Superior temporal gyrus (tissue), 1 donor: ENCODE results near the gene CEP250.
"Not testable (repeated sequence)": the region's sequence is repeated elsewhere in the genome, so short reads cannot be mapped to it uniquely, and the experiment has no call there.

Source experiments
- DNase-seq: peaks from one replicate; pipeline ENCODE4 v3.0.0-alpha.2; 2016; ENCODE audit errors: extremely low spot score

Gene CEP250

DNA sequence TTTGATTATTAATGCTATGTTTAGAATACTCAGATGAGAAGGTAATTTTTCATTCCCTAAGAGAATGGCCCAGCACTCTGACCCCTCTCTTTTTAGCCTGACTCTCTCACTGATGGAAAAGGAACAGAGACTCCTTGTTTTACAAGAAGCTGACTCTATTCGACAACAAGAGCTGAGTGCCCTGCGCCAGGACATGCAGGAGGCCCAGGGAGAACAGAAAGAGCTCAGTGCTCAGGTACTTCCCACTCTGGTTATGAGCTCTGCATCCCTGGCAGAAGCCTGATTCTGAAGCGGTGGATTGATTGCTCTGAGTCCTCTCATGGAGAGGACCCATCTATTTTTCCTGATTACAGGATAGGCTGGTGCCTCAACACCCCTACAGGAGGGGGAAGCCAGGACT lies 41.1 kb downstream of the CEP250 start:
- no peak for DNase-seq

DNA sequence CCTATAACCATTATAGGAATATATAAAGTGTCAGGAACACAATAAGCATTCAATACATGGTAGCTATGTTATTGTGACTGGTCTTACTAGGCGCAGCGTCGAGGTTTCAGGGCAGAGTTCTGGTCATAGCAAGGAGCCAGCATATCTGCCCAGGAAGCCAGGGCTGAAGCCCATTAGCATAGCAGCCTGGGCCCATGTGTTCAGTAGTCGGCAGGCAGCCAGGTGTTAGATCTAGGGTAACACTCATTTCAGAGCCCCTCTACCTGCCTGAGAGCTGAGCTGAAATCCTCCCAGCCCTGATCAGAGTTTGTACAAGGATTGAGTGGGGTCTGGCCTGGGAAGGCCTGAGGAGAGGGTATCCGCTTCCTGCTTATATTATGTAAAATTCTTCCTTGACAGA lies 41.9 kb downstream of the CEP250 start:
- no peak for DNase-seq

DNA sequence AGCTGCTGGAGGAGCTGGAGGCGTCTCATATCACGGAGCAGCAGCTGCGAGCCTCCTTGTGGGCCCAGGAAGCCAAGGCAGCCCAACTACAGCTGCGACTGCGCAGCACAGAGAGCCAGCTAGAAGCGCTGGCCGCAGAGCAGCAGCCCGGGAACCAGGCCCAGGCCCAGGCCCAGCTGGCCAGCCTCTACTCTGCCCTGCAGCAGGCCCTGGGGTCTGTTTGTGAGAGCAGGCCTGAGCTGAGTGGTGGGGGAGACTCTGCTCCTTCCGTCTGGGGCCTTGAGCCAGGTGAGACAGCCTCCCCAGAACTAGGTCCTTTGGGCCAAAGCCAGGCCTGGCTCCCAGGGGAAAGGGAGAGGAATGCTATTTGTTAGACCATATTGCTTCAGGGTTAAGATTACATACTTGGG lies 42.4 kb downstream of the CEP250 start:
- peak; percentile 71 for DNase-seq

DNA sequence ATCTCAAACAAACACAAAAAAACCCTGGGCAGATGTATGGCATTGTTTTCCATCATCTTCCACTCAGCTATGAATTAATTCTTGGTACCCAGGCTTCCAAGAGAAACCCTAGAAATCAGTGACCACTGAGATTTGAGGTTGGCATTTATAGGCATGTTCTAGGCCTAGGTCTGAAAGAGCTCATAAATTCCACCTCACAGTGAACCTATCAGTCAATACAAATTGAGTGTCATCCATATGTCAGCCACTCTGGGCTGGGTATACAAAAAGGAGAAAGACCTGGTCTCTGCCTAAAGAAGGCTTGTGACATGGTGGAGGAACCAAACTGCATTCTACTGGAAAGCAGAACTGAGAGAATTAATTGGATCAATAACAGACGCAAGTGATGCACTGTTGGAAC lies 43.9 kb downstream of the CEP250 start:
- DNase-seq = no peak

DNA sequence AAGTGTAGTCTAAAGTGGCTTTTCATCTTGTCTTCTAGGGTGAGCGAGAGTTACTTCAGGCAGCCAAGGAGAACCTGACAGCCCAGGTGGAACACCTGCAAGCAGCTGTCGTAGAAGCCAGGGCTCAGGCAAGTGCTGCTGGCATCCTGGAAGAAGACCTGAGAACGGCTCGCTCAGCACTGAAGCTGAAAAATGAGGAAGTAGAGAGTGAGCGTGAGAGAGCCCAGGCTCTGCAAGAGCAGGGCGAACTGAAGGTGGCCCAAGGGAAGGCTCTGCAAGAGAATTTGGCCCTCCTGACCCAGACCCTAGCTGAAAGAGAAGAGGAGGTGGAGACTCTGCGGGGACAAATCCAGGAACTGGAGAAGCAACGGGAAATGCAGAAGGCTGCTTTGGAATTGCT lies 47.0 kb downstream of the CEP250 start:
- DNase-seq = no peak

DNA sequence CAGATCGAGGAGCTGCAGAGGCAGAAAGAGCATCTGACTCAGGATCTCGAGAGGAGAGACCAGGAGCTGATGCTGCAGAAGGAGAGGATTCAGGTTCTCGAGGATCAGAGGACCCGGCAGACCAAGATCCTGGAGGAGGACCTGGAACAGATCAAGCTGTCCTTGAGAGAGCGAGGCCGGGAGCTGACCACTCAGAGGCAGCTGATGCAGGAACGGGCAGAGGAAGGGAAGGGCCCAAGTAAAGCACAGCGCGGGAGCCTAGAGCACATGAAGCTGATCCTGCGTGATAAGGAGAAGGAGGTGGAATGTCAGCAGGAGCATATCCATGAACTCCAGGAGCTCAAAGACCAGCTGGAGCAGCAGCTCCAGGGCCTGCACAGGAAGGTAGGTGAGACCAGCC lies 47.9 kb downstream of the CEP250 start:
- no peak for DNase-seq

DNA sequence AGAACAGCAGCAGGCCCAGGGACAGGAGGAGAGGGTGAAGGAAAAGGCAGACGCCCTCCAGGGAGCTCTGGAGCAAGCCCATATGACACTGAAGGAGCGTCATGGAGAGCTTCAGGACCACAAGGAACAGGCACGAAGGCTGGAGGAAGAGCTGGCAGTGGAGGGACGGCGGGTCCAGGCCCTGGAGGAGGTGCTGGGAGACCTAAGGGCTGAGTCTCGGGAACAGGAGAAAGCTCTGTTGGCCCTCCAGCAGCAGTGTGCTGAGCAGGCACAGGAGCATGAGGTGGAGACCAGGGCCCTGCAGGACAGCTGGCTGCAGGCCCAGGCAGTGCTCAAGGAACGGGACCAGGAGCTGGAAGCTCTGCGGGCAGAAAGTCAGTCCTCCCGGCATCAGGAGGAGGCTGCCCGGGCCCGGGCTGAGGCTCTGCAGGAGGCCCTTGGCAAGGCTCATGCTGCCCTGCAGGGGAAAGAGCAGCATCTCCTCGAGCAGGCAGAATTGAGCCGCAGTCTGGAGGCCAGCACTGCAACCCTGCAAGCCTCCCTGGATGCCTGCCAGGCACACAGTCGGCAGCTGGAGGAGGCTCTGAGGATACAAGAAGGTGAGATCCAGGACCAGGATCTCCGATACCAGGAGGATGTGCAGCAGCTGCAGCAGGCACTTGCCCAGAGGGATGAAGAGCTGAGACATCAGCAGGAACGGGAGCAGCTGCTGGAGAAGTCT lies 48.6 kb downstream of the CEP250 start:
- DNase-seq = no peak

DNA sequence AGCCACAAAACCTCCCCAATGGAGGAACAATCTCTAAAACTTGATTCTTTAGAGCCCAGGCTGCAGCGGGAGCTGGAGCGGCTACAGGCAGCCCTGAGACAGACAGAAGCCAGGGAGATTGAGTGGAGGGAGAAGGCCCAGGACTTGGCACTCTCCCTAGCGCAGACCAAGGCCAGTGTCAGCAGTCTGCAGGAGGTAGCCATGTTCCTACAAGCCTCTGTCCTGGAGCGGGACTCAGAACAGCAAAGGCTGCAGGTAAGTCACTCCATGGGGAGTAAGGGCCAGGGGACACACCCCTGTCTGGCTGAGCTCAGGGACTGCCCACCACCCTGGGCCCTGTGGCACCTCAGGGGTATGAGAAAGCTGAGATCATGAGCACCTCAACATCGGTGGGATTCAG lies 49.4 kb downstream of the CEP250 start:
- DNase-seq = no peak

DNA sequence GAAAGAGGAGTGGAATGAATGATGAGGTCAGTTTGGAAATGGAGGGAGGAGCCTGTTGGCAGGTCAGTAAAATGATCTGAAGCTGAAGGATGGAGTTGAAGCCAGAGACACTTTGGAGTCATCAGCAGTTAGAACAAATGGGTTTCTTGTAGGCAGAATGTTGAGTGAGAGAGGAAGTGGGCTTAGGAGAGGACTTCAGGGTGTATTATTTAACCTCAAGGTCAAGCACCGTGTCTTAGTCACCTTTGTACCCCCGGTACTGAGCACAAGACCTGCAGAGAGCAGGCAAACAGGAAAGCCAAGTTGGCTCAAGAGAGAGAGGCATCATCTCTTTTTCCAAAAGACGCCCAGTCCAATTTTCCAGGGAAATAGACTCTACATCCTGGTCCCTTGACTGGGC lies 50.8 kb downstream of the CEP250 start:
- no peak for DNase-seq

DNA sequence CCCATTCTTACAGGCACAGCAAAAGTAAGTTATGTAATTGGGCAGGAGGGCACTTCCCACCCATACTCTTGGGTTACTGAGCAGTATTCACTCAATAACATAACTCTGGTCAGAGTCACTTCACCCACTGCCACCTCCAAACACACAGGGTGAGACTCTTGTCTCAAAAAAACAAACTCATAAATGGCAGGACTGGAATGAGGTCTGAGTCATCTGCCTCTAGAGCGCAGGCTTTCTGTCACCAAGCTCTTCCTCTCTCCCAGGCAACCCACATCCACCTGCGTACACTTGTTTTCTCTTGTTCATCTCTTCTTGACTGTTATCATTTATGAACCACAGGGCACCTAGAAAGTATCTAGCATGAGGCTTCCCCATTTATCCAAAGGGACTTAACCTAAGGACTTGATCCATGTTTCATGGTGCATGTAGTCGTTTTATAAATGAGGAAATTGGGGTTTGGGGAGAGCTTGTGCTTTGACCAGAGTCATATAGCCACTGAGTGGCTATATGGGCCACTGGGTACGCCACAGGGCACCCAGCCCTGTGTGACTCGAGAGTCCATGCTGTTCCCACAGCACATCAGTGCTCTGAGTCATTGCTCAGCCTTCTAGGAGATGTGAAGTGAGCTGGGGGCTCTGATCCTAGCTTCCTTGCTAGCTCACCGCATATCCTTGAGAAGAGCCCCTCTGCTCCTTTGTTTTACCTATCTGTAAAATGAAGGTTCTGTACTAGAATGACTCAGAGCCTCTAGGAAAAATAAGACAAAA lies 51.7 kb downstream of the CEP250 start:
- no peak for DNase-seq

DNA sequence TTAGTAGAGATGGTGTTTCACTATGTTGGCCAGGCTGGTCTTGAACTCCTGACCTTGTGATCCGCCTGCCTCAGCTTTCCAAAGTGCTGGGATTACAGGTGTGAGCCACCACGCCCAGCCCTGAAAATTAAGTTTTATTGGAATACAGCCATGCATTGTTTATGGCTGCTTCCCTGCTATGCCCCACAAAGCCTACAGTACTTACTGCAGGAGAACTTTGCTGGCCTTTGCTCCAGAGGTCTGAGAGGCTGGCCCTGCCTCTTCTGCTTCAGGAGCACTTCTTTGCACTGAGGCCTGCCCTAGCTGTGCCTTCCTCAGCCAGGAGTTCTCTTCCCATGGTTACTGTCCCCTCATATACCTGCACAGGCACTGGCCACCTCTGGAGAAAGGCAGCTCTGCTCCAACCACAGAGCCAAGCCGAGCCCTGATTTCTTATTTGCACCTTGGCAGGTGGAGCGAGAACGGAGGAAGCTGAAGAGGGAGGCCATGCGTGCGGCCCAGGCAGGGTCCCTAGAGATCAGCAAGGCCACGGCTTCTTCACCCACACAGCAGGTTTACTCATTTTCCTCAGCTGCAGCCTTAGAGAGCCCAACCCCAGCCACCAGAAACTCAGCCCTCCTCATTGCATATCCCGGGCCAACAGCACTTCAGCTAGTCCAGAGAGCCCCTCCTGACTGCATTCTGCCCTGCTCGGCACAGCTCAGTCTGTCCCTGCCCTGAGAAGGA lies 53.3 kb downstream of the CEP250 start:
- DNase-seq = no peak

DNA sequence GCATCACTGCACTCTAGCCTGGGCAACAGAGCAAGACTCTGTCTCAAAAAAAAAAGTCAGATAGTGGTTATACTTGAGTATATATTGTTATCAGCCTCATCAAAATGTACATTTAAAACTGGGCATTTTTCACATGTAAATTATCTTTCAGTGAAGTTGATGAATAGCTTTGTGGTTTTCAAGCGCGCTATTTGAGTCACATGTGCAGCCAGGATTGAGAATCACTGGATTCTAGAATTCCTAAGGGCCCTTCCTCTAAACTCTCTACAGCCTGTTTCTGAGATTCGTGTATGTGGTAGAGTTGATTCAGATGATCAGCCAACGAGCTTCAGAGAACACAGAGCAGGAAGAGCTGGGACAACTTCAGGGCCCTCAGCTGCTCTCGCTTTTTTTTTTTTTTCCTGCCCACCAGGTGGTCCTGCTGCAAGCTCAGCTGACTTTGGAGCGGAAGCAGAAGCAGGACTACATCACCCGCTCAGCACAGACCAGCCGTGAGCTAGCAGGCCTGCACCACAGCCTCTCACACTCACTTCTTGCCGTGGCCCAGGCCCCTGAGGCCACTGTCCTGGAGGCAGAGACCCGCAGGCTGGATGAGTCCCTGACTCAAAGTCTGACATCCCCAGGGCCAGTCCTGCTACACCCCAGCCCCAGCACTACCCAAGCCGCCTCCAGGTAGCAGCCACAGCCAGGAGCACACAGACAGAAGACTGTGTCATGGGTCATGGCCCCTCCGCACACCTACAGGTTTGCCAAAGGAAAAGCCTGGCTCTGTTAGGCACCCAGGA lies 55.7 kb downstream of the CEP250 start:
- DNase-seq = no peak

DNA sequence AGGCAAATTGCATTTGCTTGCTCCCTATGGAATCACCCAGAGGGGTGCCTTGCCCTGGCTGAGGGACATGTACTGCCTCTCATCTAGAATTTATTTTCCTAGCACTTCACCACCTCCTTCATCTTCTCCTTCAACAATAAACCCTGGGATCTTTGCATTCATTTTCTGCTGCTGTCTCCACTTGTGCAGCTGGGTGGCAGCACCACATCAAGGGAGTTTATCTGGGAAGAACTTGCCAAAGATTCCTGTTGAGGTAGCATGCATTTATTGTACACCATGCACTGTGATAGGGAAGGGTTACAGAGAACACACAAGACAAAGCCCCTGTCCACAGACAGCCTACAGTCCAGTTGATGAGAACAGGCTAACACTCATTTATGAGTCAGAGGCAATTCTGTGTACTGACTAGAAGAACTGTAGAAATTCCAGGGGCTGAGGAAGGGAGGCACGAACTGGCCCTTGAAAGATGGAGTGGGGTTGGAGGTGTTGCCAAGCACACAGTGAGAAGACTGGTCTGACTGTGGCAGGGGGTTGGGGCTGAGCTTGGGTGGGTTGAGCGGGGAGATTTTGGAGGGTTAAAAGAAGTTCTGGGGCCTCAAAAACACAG lies 56.5 kb downstream of the CEP250 start:
- DNase-seq = peak; percentile 71

DNA sequence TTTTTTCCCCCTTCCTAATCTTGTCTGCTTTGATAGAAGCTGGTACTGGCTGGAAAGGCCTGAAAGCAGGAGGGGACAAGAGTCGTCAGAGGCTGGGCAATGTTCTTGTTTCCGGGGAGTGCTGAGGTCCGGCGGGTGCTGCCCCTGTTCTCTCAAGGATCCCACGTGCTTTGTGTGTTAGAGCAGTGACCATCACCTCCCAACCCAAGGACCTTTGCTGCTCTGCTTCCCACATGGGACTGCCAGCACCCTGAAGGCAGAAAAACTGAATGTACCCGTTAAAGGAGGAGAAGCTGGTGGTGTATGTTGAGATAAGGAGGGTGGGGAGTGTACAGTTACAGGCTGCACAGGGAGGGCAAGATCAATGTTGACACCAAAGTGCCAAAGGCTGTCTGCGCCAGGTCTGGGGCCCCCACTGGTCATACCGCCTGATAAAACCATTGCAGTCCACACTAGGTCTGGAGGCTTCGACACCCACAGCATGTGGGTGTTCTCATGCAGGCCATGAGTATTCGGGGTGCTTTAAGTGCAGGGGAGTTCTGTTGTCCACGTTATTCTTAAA lies 59.1 kb downstream of the CEP250 start:
- no peak for DNase-seq

DNA sequence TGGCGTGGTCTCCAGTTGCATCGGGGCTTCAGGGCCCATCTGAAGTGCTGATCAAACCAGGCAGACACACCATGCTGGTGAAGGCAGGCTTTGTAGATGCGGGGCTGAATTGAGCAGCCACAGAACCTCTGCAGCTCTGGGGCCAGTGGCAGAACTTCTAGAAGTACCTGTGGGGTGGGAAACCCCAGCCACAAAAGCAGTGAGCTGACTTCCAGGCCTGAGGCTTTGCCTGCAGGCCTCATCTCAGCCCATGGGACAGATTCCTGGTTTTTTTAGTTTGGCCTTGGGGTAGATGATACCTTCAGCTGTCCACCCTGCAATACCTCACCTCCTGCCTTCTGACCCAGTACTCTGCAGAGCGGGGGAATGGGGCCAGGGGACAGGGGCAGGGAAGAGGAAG lies 59.9 kb downstream of the CEP250 start:
- DNase-seq = no peak

DNA sequence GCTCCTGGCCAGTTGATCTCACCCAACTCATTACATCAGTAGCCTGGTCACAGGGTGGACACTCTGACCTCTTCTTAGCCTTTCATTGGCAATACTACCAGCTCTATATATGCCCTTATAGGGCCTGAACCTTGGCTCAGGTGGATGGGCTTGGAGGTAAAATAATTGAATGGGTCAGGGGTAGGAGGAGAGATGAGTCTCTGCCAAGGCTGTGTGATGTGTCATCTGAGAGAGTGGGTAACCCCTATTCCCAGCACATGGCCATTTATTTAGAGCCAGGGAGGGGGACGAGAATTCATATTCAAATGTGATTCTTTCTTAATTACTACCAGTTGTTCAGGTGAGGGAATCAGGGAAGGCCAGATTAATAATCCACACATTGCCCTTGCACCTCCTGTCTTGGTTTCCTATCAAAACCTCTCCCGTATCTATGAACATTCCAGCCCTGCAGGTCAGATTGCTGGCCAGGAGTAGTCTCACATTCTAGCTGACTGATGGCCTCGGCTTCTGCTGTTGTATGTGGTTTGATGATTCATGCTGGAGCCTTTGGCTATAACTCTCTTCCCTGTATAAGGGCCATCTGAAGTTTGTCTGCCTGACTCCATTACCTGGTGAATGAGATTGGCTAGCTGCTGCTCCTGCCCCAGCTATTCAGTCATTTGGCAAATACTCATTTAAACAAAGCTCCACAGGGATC lies 60.7 kb downstream of the CEP250 start:
- no peak for DNase-seq

DNA sequence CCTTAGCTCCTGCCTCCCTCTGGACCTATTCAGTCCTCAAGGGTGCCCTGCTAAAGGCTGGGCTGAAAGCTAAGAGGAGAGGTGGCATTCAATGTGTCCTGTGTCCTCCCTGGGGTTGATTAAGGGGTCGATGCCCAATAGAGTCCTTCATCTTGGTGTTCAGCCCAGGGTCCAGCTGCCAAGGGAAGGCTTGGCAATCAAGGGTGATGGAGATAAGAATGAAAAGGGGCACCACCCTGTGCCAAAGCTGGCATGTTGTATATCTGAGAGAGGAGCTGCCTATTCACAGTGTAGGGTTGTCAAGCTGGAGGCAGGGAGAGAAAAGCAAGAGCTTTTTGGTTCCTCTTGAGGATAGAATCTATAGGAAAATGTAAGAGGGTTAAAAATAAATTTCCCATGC lies 61.7 kb downstream of the CEP250 start:
- DNase-seq = no peak

DNA sequence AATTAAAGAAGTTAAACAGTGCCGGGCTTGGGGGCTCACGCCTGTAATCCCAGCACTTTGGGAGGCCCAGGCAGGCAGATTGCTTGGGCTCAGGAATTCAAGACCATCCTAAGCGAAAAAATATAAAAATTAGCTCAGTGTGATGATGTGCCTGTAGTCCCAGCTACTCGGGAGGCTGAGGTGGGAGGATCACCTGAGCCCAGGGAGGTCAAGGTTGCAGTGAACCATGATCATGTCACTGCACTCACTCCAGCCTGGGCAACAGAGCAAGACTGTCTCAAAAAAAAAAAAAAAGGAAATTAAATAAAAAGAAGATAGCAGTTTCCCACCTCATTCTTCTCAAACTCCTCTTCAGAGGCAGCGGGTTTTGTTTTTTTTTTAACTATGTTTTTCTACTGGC lies 62.4 kb downstream of the CEP250 start:
- not testable (repeated sequence) for DNase-seq

DNA sequence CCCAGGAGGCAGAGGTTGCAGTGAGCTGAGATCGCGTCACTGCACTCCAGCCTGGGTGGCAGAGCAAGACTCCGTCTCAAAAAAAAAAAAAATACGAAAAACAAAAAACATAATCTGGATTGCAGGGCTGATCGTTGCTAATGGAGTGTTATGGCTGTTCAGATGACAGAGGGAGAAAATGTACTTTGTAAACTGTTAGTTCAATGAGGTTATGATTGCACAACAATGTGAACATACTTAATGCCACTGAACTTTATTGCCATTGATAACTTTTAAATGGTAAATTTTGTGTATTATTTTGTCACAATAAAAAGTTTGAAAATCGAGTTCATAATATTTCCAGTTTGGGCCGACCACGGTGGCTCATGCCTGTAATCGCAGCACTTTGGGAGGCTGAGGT lies 63.6 kb downstream of the CEP250 start:
- DNase-seq = no peak

DNA sequence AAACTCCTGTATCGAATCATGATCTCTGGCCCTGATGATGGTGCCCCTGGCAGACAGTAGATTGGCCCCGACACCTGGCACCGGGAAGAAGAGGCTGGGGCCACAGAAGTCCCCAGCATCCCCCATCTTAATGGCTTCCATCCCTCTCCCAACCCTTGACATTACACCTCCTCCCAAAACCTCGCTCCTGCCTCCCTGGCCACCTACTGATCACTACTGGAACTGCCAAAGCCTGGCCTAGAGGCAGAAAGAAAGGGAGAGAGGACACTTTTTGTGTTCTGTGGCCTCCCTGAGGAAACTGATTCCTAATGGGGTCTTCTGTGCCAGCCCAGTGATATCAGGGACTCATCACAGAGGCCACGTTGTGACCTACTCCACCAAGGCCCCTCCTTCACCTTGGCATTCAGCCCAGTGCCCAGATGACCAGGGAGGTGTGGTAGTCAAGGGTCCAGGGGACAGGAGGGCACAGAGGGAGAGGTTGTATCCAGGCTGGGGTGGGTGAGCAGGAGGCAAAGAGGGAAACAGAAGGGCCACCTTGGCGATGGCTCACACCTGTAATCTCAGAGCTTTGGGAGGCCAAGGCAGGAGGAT lies 68.0 kb downstream of the CEP250 start:
- DNase-seq = no peak
